ENCODE measurements around the gene HNRNPK. TPM values are rescaled to one million over a fixed set of nuclear protein-coding genes. Genes with fewer than 3 reads are reported as not detected.

HNRNPK gene
- total RNA-seq, 2 donors from 2014 or later, result 278 to 341 TPM

GRCh38 chr9:83937861-83938455 lies 42.1 kb downstream of the HNRNPK start:
- peak in 1 of 2 donors; percentile 56 for ATAC-seq
- DNase-seq, result no peak
- intact Hi-C loops (cut with DNase I), result loop anchor here (1.0 to 5.0 kb wide), 3 partner anchors 323 to 377 kb away; no protein-coding TSS in a partner anchor

- DNase-seq, result no peak
- intact Hi-C loops (cut with DNase I), result loop anchor here in 1 of 2 donors (5.0 kb wide), 1 partner anchor 326 kb away; no protein-coding TSS in a partner anchor
- no peak for ATAC-seq
Measured at GRCh38 chr9:83936523-83936922, 43.5 kb downstream of the HNRNPK start.

- ATAC-seq (peak in 1 of 2 donors; percentile 39), DNase-seq (no peak)
- intact Hi-C loops (cut with DNase I), result loop anchor here in 1 of 2 donors (5.0 kb wide), 1 partner anchor 327 kb away; no protein-coding TSS in a partner anchor
Measured at GRCh38 chr9:83935276-83935935, 44.6 kb downstream of the HNRNPK start.

GRCh38 chr9:83934569-83935275 lies 45.3 kb downstream of the HNRNPK start:
- intact Hi-C loops (cut with DNase I), result loop anchor here in 1 of 2 donors (5.0 kb wide), 1 partner anchor 328 kb away; no protein-coding TSS in a partner anchor
- ATAC-seq (peak in 1 of 2 donors; percentile 59), DNase-seq (no peak)

DNA sequence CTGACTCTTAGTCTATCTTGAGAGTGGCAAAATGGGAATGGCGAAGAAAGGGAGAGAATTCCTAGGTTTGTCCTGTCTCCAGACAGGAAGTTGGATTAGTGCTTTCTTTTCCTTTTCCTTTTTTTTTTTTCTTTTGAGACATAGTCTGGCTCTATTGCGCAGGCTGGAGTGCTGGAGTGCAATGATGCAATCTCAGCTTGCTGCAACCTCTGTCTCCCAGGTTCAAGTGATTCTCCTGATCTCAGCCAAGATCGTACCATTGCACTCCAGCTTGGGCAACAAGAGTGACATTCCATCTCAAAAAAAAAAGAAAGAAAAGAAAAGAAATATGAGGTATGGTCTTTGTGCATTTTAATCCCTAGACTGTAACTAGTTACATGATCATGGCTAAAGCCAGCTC lies 46.2 kb downstream of the HNRNPK start:
- ATAC-seq (peak; percentile 68 to 80), DNase-seq (no peak)
- intact Hi-C loops (cut with DNase I), result no loop called here

DNA sequence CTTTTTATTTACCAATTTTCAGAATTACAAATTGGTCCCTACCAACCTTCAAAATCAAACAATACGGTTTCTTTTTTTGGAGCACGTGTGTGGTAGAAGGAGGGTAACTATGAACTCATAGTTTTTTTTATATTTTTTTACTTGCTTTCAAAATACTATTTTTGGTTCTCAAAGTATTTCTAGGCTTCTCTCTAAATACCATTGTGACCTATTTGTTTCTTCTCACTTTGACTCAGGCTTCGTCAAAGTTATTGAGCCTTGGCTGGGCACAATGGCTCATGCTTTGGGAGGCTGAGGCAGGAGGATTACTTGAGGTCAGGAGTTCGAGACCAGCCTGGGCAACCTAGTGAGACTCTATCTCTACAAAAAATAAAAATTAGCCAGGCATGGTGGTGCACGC lies 47.2 kb downstream of the HNRNPK start:
- intact Hi-C loops (cut with DNase I), result no loop called here
- ATAC-seq (no peak), DNase-seq (no peak)

GRCh38 chr9:83932011-83932410 lies 48.0 kb downstream of the HNRNPK start:
- ATAC-seq (no peak), DNase-seq (no peak)
- intact Hi-C loops (cut with DNase I), result no loop called here

- ATAC-seq (no peak), DNase-seq (no peak)
- intact Hi-C loops (cut with DNase I), result no loop called here
Measured at GRCh38 chr9:83930881-83931280, 49.1 kb downstream of the HNRNPK start.

DNA sequence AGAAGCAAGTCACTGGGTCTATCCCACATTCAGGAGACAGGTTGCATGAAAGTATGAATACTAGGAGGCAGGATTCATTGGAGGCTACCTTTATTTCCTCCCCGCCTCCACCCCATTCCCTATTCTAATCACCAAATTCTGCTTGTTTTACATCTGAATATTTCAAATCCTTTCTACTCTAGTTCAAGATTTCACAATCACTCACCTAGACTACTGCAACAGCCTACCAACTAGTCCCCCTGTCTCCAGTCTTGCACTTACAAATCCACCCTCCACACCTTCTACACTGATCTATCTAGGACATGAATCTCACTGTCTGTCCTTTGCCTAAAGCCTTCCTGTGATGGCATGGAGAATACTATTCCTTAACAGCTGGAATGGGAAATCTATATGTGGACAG lies 52.4 kb downstream of the HNRNPK start:
- intact Hi-C loops (cut with DNase I), result no loop called here
- DNase-seq (no peak), ATAC-seq (no peak)

DNA sequence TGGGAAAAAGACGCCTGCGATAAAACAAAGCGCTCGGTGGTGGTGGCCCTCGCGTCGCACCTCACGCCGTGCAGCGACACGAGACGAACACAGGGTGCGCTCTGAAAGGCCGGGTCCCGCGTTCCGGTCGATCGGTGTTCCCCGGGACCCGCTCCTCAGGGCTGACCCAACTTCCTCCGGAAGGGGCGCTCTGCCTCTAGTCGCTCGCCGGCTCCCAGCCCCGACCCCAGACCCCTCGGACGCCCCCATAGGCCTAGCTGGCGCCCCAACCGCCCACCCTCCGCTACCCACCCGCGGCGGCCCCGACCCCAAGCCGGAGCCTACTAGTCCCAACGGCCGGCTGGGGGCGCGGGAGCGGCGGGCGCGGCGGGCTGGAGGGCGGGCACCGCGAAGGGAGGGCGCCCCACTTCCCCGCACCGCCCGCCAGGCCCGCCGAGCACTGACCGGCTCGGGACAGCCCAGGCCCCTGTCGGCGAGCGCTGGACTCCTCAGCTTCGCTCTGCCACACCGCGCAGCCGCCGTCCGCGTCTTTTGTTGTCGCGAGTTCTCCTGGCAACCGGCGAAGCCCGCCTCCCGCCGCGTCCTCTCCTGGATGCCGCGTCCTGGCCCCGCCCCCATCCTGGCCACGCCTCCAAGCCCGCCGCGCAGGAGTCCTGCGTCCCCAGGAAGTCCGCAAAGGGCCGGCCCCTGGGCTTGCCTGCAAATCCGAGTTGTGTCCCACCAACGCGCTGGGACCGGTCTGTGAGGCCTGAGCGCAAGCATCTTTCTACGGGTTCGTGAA lies 58.9 kb downstream of the HNRNPK start, which contains the start of gene KIF27:
Gene KIF27 (minus strand): TSS at position 506 of the 781 bp plus-strand sequence. CDS start 5,841 bp downstream, outside the sequence.
- peak; percentile 98 to 99 for ATAC-seq
- peak; percentile 99 for DNase-seq
- intact Hi-C loops (cut with DNase I), result loop anchor here in 1 of 2 donors (5.0 kb wide), 1 partner anchor 61 kb away; the partner anchor contains the start of genes HNRNPK and RMI1

- DNase-seq, result no peak
- intact Hi-C loops (cut with DNase I), result loop anchor here in 1 of 2 donors (5.0 kb wide), 1 partner anchor 62 kb away; the partner anchor contains the start of genes HNRNPK and RMI1
Measured at GRCh38 chr9:83920469-83920926, 59.5 kb downstream of the HNRNPK start.

DNA sequence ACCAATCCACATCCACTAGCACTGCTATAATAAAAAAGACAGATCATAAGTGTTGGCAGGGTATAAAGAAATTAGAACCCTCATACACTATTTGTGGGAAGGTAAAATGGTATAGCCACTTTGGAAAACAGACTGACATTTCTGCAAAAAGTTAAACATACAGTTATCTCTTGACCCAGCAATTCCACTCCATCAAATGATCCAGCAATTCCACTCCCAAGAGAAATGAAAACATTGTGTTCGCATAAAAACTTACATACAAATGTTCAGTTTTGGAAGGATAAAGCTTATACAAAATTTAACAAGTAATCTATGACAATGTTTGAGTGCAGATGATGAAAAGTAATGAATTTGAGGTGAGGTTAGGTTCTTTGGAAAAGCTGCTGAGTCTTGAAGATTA lies 60.9 kb downstream of the HNRNPK start:
- DNase-seq, result no peak
- intact Hi-C loops (cut with DNase I), result loop anchor here (5.0 to 10.0 kb wide), 2 partner anchors 294 to 297 kb away; partner anchors contain the start of gene IDNK (in 2 of the 2)
- no peak for ATAC-seq

More at GRCh38 chr9:83920469-83920926, 59.5 kb downstream of the HNRNPK start:
- peak; percentile 33 to 46 for ATAC-seq

Small RNA genes within 50 kb of the gene (microRNA-seq; reads per million reads assigned to microRNA genes)
- gene MIR7-1, result 18.3 to 24.8 reads per million in 2 donors

Other genes with a start within 250 kb of the HNRNPK start
- 10 to 100 TPM; 12.5 to 18.3 TPM for gene GKAP1, start 162.4 kb downstream of the HNRNPK start, total RNA-seq
- 1 to 10 TPM; 4.5 to 4.8 TPM for gene KIF27, start 58.8 kb downstream of the HNRNPK start, total RNA-seq
- 1 to 10 TPM; 3.8 to 4.0 TPM for gene RMI1, start 590 bp upstream of the HNRNPK start, total RNA-seq

Measured in left cardiac atrium (tissue), 4 donors.